GM23248 (cell line): Measurements from ENCODE around the gene TSEN34. TPM values are rescaled to one million over a fixed set of nuclear protein-coding genes. Genes with fewer than 3 reads are reported as not detected.

Source experiments
- DNase-seq: peaks from one replicate; pipeline ENCODE4 v3.0.0-alpha.2; 2015
- H2AFZ ChIP-seq: fragments of 200-600 bp; sonication (generic); 2 replicates; pipeline ENCODE4 v1.6.1; 2016; ENCODE audit warnings: antibody characterized with exemption
- H3F3A ChIP-seq: fragments of 200-600 bp; sonication (generic); 2 replicates; pipeline ENCODE4 v1.6.1; 2016; ENCODE audit warnings: mild to moderate bottlenecking, antibody characterized with exemption, mixed run types; ENCODE audit not compliant: insufficient read depth
- H3K27ac ChIP-seq: fragments of 200-600 bp; sonication (generic); 2 replicates; pipeline ENCODE4 v1.5.1; 2016; ENCODE audit warnings: mild to moderate bottlenecking
- H3K27me3 ChIP-seq: fragments of 200-600 bp; sonication (generic); replicated peaks from 2 replicates; pipeline ENCODE4 v1.6.1; 2016; ENCODE audit warnings: mild to moderate bottlenecking; ENCODE audit not compliant: insufficient read depth
- H3K36me3 ChIP-seq: fragments of 200-600 bp; sonication (generic); 2 replicates; pipeline ENCODE4 v1.6.1; 2016; ENCODE audit warnings: low read depth, mild to moderate bottlenecking
- H3K4me1 ChIP-seq: fragments of 200-600 bp; sonication (generic); 2 replicates; pipeline ENCODE4 v1.6.1; 2016; ENCODE audit warnings: mild to moderate bottlenecking; ENCODE audit not compliant: insufficient read depth
- H3K4me2 ChIP-seq: fragments of 200-600 bp; sonication (generic); one replicate; pipeline ENCODE4 v1.6.1; 2016; ENCODE audit warnings: mild to moderate bottlenecking; ENCODE audit not compliant: unreplicated experiment
- H3K4me3 ChIP-seq: fragments of 200-600 bp; sonication (generic); 2 replicates; pipeline ENCODE4 v1.5.1; 2016; ENCODE audit warnings: mild to moderate bottlenecking
- H3K79me2 ChIP-seq: fragments of 200-600 bp; sonication (generic); 2 replicates; pipeline ENCODE4 v1.6.1; 2016; ENCODE audit warnings: mild to moderate bottlenecking; ENCODE audit not compliant: insufficient read depth
- H3K9ac ChIP-seq: fragments of 200-600 bp; sonication (generic); 2 replicates; pipeline ENCODE4 v1.6.1; 2016; ENCODE audit warnings: mild to moderate bottlenecking
- H3K9me2 ChIP-seq: fragments of 200-600 bp; sonication (generic); 2 replicates; pipeline ENCODE4 v1.6.1; 2016; ENCODE audit warnings: mixed run types, mild to moderate bottlenecking, moderate library complexity; ENCODE audit not compliant: insufficient read depth
- H3K9me3 ChIP-seq: fragments of 200-600 bp; sonication (generic); one replicate; pipeline ENCODE4 v1.6.1; 2017; ENCODE audit warnings: low read depth
- H4K20me1 ChIP-seq: fragments of 200-600 bp; sonication (generic); 2 replicates; pipeline ENCODE4 v1.6.0; 2016; ENCODE audit not compliant: insufficient read depth
- EZH2 ChIP-seq: fragments of 200-600 bp; sonication (generic); IDR thresholded peaks from 2 replicates; pipeline ENCODE4 v1.6.1; 2018; ENCODE audit warnings: antibody characterized with exemption, mild to moderate bottlenecking; ENCODE audit not compliant: insufficient read depth, poor library complexity, severe bottlenecking
- EZH2phosphoT487 ChIP-seq: fragments of 200-600 bp; sonication (generic); IDR thresholded peaks from 2 replicates; pipeline ENCODE4 v1.6.1; 2018; ENCODE audit warnings: antibody characterized with exemption, moderate library complexity, mild to moderate bottlenecking, low read depth; ENCODE audit not compliant: insufficient read depth
- WGBS, 2 experiments: methylation state at CpG; one replicate each; pipeline ENCODE4 v1.1.6; 2015 to 2017; ENCODE audit warnings: low lambda C conversion rate in 2 of 2, low coverage in 1 of 2; ENCODE audit errors: missing lambda C conversion rate in 2 of 2; 5-methylcytosine and 5-hydroxymethylcytosine counted together
- in situ Hi-C: fragments of 300-500 bp; cut with MboI; formaldehyde crosslinking; loops from 2 replicates; pipeline ENCODE4 v1.15.0; 2020
- polyA plus RNA-seq: library from polyadenylated mRNA; unstranded; fragments of >200 nt; fragmentation: Nextera tagmentation; extraction: Ambion mirVana; gene quantifications from 2 replicates; pipeline ENCODE4 v1.2.1, GENCODE V29; 2016
- total RNA-seq: library from RNA; depleted of rRNA; stranded (reverse); fragments of >200 nt; shearing (Covaris generic); gene quantifications from 2 replicates; pipeline ENCODE4 v1.2.3, GENCODE V29; 2014

The TSEN34 gene
- total and polyA plus RNA-seq, 2 experiments from 2014 or later: 90.0 to 105 TPM

- no peak overlapping the region for H2AFZ ChIP-seq
Observed at GRCh38 chr19:54155694-54156093, 35.4 kb upstream of the TSEN34 start.

GRCh38 chr19:54156490-54156889 lies 34.6 kb upstream of the TSEN34 start:
- H3K36me3 ChIP-seq: peaks cover 26% of the 10 kb centered on the region; the same call in 1 of the 2 replicates
- no peak for DNase-seq
- TF ChIP-seq EZH2phosphoT487 (no peak), EZH2 (no peak)

More at GRCh38 chr19:54155694-54156093, 35.4 kb upstream of the TSEN34 start:
- Histone ChIP-seq H3K27ac (no peak overlapping the region), H3K4me3 (no peak overlapping the region), H3K4me2 (no peak overlapping the region), H3K79me2 (peaks cover 26% of the 10 kb centered on the region; the same call in 1 of the 2 replicates), H3K4me1 (peaks cover 20% of the 10 kb centered on the region), H3K9me2 (no peaks in the 10 kb centered on the region), H3K36me3 (peaks cover 26% of the 10 kb centered on the region; the same call in 1 of the 2 replicates), H4K20me1 (no peaks in the 10 kb centered on the region), H3K27me3 (no peaks in the 10 kb centered on the region), H3F3A (peaks cover 28% of the 10 kb centered on the region), H3K9ac (no peak overlapping the region), H3K9me3 (no peaks in the 10 kb centered on the region)
- TF ChIP-seq EZH2phosphoT487 (no peak), EZH2 (no peak)
- in situ Hi-C loops: no loop called here
- DNase-seq: no peak
- WGBS, 2 experiments: 78 to 84% methylated on average over 17 to 19 of the region's 19 CpGs

GRCh38 chr19:54156953-54157352 lies 34.2 kb upstream of the TSEN34 start:
- DNase-seq: no peak
- H3K27ac ChIP-seq: no peak overlapping the region
- H3K36me3 ChIP-seq: peaks cover 26% of the 10 kb centered on the region; the same call in 1 of the 2 replicates
- H3K27me3 ChIP-seq: no peaks in the 10 kb centered on the region
- peaks cover 24% of the 10 kb centered on the region for H3K4me1 ChIP-seq
- 83 to 94% methylated on average over 3 of the region's 3 CpGs for WGBS, 2 experiments
- H3K4me3 ChIP-seq: no peak overlapping the region
- TF ChIP-seq EZH2 (no peak), EZH2phosphoT487 (no peak)
- no peak overlapping the region for H3K4me2 ChIP-seq
- H3K9ac ChIP-seq: no peak overlapping the region
- no peaks in the 10 kb centered on the region for H3K9me2 ChIP-seq
- peaks cover 26% of the 10 kb centered on the region; the same call in 1 of the 2 replicates for H3K79me2 ChIP-seq
- peaks cover 28% of the 10 kb centered on the region for H3F3A ChIP-seq
- no peaks in the 10 kb centered on the region for H3K9me3 ChIP-seq
- in situ Hi-C loops: no loop called here
- no peak overlapping the region for H2AFZ ChIP-seq
- no peaks in the 10 kb centered on the region for H4K20me1 ChIP-seq

More at GRCh38 chr19:54156490-54156889, 34.6 kb upstream of the TSEN34 start:
- no peaks in the 10 kb centered on the region for H3K9me2 ChIP-seq
- in situ Hi-C loops: no loop called here
- no peak overlapping the region for H3K4me2 ChIP-seq
- no peak overlapping the region for H2AFZ ChIP-seq
- WGBS, 2 experiments: 65 to 68% methylated on average over 11 of the region's 11 CpGs
- no peak overlapping the region for H3K4me3 ChIP-seq
- H3K79me2 ChIP-seq: peaks cover 26% of the 10 kb centered on the region; the same call in 1 of the 2 replicates
- H3K27me3 ChIP-seq: no peaks in the 10 kb centered on the region
- no peaks in the 10 kb centered on the region for H3K9me3 ChIP-seq
- peaks cover 28% of the 10 kb centered on the region for H3F3A ChIP-seq
- no peak overlapping the region for H3K27ac ChIP-seq
- no peak overlapping the region for H3K9ac ChIP-seq
- no peaks in the 10 kb centered on the region for H4K20me1 ChIP-seq
- H3K4me1 ChIP-seq: peaks cover 24% of the 10 kb centered on the region

- Histone ChIP-seq H3F3A (peaks cover 22% of the 10 kb centered on the region), H2AFZ (peak overlapping the region; percentile 72), H3K9me3 (no peaks in the 10 kb centered on the region), H3K9me2 (no peaks in the 10 kb centered on the region), H3K79me2 (peaks cover 26% of the 10 kb centered on the region; the same call in 1 of the 2 replicates), H3K4me3 (peak overlapping the region; percentile 85), H3K27ac (peak overlapping the region; percentile 94), H4K20me1 (no peaks in the 10 kb centered on the region), H3K9ac (peak overlapping the region; percentile 88), H3K27me3 (no peaks in the 10 kb centered on the region), H3K36me3 (peaks cover 19% of the 10 kb centered on the region; the same call in 1 of the 2 replicates), H3K4me1 (peaks cover 24% of the 10 kb centered on the region), H3K4me2 (peak overlapping the region; percentile 90)
- in situ Hi-C loops: no loop called here
- no peak for TF ChIP-seq EZH2
- no peak for TF ChIP-seq EZH2phosphoT487
- peak; percentile 77 for DNase-seq
- WGBS, 2 experiments: 3 to 9% methylated on average over 19 of the region's 19 CpGs
Observed at GRCh38 chr19:54158812-54159351, 32.2 kb upstream of the TSEN34 start.
